Measurements from ENCODE around the gene OPN4. TPM values are rescaled to one million over a fixed set of nuclear protein-coding genes. Genes with fewer than 3 reads are reported as not detected.

The OPN4 gene
- total RNA-seq, 1 donor from 2014 or later, result 0.41 TPM

- intact Hi-C loops (cut with DNase I), result no loop called here
- no peak for ATAC-seq
- peak; percentile 43 for DNase-seq (ENCODE audit: missing footprints)
Measured at GRCh38 chr10:86708068-86708782, 53.9 kb downstream of the OPN4 start.

GRCh38 chr10:86708783-86709380, 54.5 kb downstream of the OPN4 start:
- DNase-seq (ENCODE audit: missing footprints), result peak; percentile 33
- intact Hi-C loops (cut with DNase I), result no loop called here
- ATAC-seq, result no peak

GRCh38 chr10:86709396-86710185, 55.2 kb downstream of the OPN4 start:
- DNase-seq (ENCODE audit: missing footprints) (peak; percentile 59), ATAC-seq (no peak)
- intact Hi-C loops (cut with DNase I), result no loop called here

GRCh38 chr10:86710987-86711512, 56.7 kb downstream of the OPN4 start:
- ATAC-seq (peak; percentile 84), DNase-seq (ENCODE audit: missing footprints) (peak; percentile 92)
- intact Hi-C loops (cut with DNase I), result loop anchor here (1.0 kb wide), 1 partner anchor 188 kb away; no protein-coding TSS in a partner anchor

GRCh38 chr10:86711513-86712316, 57.4 kb downstream of the OPN4 start:
- intact Hi-C loops (cut with DNase I), result loop anchor here (1.0 kb wide), 1 partner anchor 188 kb away; no protein-coding TSS in a partner anchor
- DNase-seq (ENCODE audit: missing footprints), result peak; percentile 78

GRCh38 chr10:86712317-86712707, 58.0 kb downstream of the OPN4 start:
- intact Hi-C loops (cut with DNase I), result no loop called here
- no peak for ATAC-seq
- DNase-seq (ENCODE audit: missing footprints), result no peak

More at GRCh38 chr10:86711513-86712316, 57.4 kb downstream of the OPN4 start:
- ATAC-seq, result peak; percentile 35

GRCh38 chr10:86715156-86715795, 60.9 kb downstream of the OPN4 start:
- intact Hi-C loops (cut with DNase I), result loop anchor here (5.0 kb wide), 1 partner anchor 42 kb away; the partner anchor contains the start of gene BMPR1A
- DNase-seq (ENCODE audit: missing footprints) (no peak), ATAC-seq (no peak)

- ATAC-seq (no peak), DNase-seq (ENCODE audit: missing footprints) (no peak)
- intact Hi-C loops (cut with DNase I), result loop anchor here (5.0 kb wide), 1 partner anchor 41 kb away; the partner anchor contains the start of gene BMPR1A
Measured at GRCh38 chr10:86715836-86716235, 61.5 kb downstream of the OPN4 start.

Other genes starting within 250 kb of the OPN4 start
- 21.5 TPM for gene WAPL, start 132.8 kb upstream of the OPN4 start, total RNA-seq
- 1,478 TPM for gene LDB3, start 14.0 kb downstream of the OPN4 start, total RNA-seq
- 53.2 TPM for gene BMPR1A, start 102.1 kb downstream of the OPN4 start, total RNA-seq

Data from Right ventricle myocardium inferior (tissue), 1 donor.